MM.1S (cell line): Measurements from ENCODE around the gene TNFRSF13B.
A peak's percentile ranks its signal among the peaks of the same experiment; 100 is the strongest.

ENCODE experiments used
- DNase-seq: peaks from one replicate; pipeline ENCODE4 v3.0.0-alpha.2; 2015
- H2AFZ ChIP-seq: fragments of 300-600 bp; sonication (generic); 2 replicates; pipeline ENCODE4 v1.6.0; 2016; ENCODE audit warnings: antibody characterized with exemption, low read length
- H3F3A ChIP-seq: fragments of 300-600 bp; sonication (generic); 2 replicates; pipeline ENCODE4 v1.6.1; 2016; ENCODE audit warnings: mild to moderate bottlenecking, antibody characterized with exemption, low read length, moderate library complexity, mixed read lengths; ENCODE audit not compliant: insufficient read depth
- H3K27ac ChIP-seq: fragments of 300-600 bp; sonication (generic); 2 replicates; pipeline ENCODE4 v1.5.1; 2016; ENCODE audit warnings: mild to moderate bottlenecking, low read length
- H3K27me3 ChIP-seq: fragments of 300-600 bp; sonication (generic); replicated peaks from 2 replicates; pipeline ENCODE4 v1.6.0; 2016; ENCODE audit warnings: low read length; ENCODE audit not compliant: insufficient read depth
- H3K36me3 ChIP-seq: fragments of 300-600 bp; sonication (generic); replicated peaks from 2 replicates; pipeline ENCODE4 v1.6.1; 2016; ENCODE audit warnings: mild to moderate bottlenecking, low read length, mixed read lengths; ENCODE audit not compliant: insufficient read depth
- H3K4me1 ChIP-seq: fragments of 300-600 bp; sonication (generic); 2 replicates; pipeline ENCODE4 v1.6.1; 2016; ENCODE audit warnings: low read length, mixed read lengths
- H3K4me2 ChIP-seq: fragments of 300-600 bp; sonication (generic); 2 replicates; pipeline ENCODE4 v1.6.0; 2016; ENCODE audit warnings: low read depth, low read length
- H3K4me3 ChIP-seq: fragments of 300-600 bp; sonication (generic); 2 replicates; pipeline ENCODE4 v1.5.1; 2016; ENCODE audit warnings: low read length, mixed read lengths
- H3K79me2 ChIP-seq: fragments of 300-600 bp; sonication (generic); 2 replicates; pipeline ENCODE4 v1.6.1; 2016; ENCODE audit warnings: mixed run types, low read length, mixed read lengths
- H3K9ac ChIP-seq: fragments of 300-600 bp; sonication (generic); 2 replicates; pipeline ENCODE4 v1.6.1; 2016; ENCODE audit warnings: low read length, mixed read lengths
- H3K9me2 ChIP-seq: fragments of 300-600 bp; sonication (generic); replicated peaks from 2 replicates; pipeline ENCODE4 v1.6.1; 2016; ENCODE audit warnings: mild to moderate bottlenecking, low read length, mixed read lengths; ENCODE audit not compliant: insufficient read depth
- H3K9me3 ChIP-seq: fragments of 300-600 bp; sonication (generic); replicated peaks from 2 replicates; pipeline ENCODE4 v1.6.1; 2016; ENCODE audit warnings: mild to moderate bottlenecking, low read length, mixed read lengths; ENCODE audit not compliant: insufficient read depth
- H4K20me1 ChIP-seq: fragments of 300-600 bp; sonication (generic); 2 replicates; pipeline ENCODE4 v1.6.1; 2016; ENCODE audit warnings: mild to moderate bottlenecking, low read length, moderate library complexity, mixed read lengths; ENCODE audit not compliant: insufficient read depth
- EZH2 ChIP-seq: fragments of 300-600 bp; sonication (generic); optimal IDR thresholded peaks from 2 replicates; pipeline ENCODE3; 2017; ENCODE audit warnings: low read depth, mild to moderate bottlenecking, antibody characterized with exemption, low read length, mixed read lengths
- EZH2phosphoT487 ChIP-seq: fragments of 300-600 bp; sonication (generic); IDR thresholded peaks from 2 replicates; pipeline ENCODE4 v1.6.1; 2018; ENCODE audit warnings: antibody characterized with exemption, low read length
- TF ChIP-seq, protein P1 (sequence below): fragments of 300-600 bp; sonication (generic); IDR thresholded peaks from 2 replicates; pipeline ENCODE4 v1.5.1; 2016; ENCODE audit warnings: antibody characterized with exemption, low read length, mixed read lengths

The TNFRSF13B gene

DNA sequence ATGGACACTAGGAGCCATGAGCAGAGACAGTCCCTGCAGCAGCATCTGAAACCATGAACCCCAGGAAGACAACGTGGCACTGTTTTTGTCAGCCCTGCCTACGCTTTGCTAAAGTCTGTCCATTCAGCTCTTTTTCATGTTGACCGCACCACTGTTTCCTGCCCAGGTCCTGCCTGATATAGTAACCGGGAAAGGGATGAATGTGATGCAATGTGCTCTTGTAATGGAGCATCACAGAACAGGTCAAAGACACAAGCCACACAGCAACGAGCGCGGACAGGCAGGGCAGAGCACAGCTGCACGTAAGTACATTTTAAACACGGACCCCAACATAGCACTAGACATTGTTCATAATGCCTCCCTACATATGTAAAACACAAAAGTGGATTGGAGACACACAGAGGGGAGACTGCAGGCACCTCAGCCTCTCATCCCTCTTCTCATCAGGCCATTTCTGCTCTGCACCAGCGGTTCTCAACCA, 16.9 kb upstream of the TNFRSF13B start:
- H3K36me3 ChIP-seq: no peaks in the 10 kb centered on the region
- peak; percentile 90 for DNase-seq
- H4K20me1 ChIP-seq: no peaks in the 10 kb centered on the region
- TF ChIP-seq EZH2phosphoT487 (no peak), EZH2 (no peak)
- TF ChIP-seq, protein P1, sequence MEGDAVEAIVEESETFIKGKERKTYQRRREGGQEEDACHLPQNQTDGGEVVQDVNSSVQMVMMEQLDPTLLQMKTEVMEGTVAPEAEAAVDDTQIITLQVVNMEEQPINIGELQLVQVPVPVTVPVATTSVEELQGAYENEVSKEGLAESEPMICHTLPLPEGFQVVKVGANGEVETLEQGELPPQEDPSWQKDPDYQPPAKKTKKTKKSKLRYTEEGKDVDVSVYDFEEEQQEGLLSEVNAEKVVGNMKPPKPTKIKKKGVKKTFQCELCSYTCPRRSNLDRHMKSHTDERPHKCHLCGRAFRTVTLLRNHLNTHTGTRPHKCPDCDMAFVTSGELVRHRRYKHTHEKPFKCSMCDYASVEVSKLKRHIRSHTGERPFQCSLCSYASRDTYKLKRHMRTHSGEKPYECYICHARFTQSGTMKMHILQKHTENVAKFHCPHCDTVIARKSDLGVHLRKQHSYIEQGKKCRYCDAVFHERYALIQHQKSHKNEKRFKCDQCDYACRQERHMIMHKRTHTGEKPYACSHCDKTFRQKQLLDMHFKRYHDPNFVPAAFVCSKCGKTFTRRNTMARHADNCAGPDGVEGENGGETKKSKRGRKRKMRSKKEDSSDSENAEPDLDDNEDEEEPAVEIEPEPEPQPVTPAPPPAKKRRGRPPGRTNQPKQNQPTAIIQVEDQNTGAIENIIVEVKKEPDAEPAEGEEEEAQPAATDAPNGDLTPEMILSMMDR: no peak
- H3K9me3 ChIP-seq: no peaks in the 10 kb centered on the region
- H3K79me2 ChIP-seq: peaks cover 7% of the 10 kb centered on the region; the same call in 1 of the 2 replicates
- no peak overlapping the region for H2AFZ ChIP-seq
- H3K27ac ChIP-seq: peak overlapping the region; percentile 100
- peak overlapping the region; percentile 84 for H3K4me2 ChIP-seq
- H3K4me1 ChIP-seq: peaks cover 53% of the 10 kb centered on the region
- H3K4me3 ChIP-seq: peak overlapping the region; percentile 52
- peak overlapping the region; percentile 95 for H3K9ac ChIP-seq
- no peaks in the 10 kb centered on the region for H3K27me3 ChIP-seq
- peaks cover 46% of the 10 kb centered on the region for H3F3A ChIP-seq
- H3K9me2 ChIP-seq: no peaks in the 10 kb centered on the region

DNA sequence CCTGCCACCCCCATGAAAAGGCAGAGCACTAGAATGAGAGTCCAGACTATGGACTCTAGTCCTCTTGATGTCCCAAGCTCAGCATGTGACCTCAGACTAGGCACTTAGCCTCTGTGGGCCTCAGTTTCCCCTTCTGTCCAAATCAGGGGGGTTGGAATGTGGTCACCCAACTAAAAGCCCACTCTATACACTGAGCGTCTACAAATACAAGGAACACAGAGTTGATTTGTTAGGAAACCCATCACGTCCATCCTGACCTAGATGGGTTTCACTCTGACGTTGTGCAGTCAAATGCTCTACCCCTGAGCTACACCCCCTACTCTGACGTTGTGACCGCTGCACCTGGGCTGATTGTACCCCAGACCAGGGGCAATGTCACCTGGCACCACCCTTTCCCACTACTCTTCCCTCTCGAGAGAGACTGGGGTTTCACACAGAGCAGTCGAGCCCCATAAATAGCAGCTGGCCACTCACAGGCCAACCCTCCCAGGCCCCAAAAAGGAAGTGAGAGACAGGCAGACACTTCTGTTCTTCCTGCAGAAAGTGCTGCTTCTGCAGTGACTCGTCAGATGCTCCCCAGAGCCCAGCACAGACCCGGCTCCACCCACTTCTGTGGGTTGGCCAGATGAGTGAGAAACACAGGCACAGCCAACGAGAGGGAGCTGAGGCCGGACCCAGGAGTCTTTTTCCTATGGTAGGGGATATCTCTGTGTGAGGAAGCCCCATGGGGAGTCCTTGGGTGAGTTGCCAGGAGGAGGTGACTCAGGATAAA, 16.1 kb upstream of the TNFRSF13B start:
- peak overlapping the region; percentile 95 for H3K9ac ChIP-seq
- no peak for TF ChIP-seq EZH2
- TF ChIP-seq, protein P1: no peak
- no peak for TF ChIP-seq EZH2phosphoT487
- peak overlapping the region; percentile 84 for H3K4me2 ChIP-seq
- H3K4me1 ChIP-seq: peaks cover 53% of the 10 kb centered on the region
- no peaks in the 10 kb centered on the region for H4K20me1 ChIP-seq
- peak overlapping the region; percentile 100 for H3K27ac ChIP-seq
- H3F3A ChIP-seq: peaks cover 46% of the 10 kb centered on the region
- no peaks in the 10 kb centered on the region for H3K9me2 ChIP-seq
- H3K79me2 ChIP-seq: peaks cover 7% of the 10 kb centered on the region; the same call in 1 of the 2 replicates
- H3K27me3 ChIP-seq: no peaks in the 10 kb centered on the region
- H2AFZ ChIP-seq: no peak overlapping the region
- H3K36me3 ChIP-seq: no peaks in the 10 kb centered on the region
- H3K4me3 ChIP-seq: peak overlapping the region; percentile 52
- H3K9me3 ChIP-seq: no peaks in the 10 kb centered on the region
- DNase-seq: peak; percentile 99

- peak overlapping the region; percentile 57 for H3K4me2 ChIP-seq
- TF ChIP-seq EZH2phosphoT487 (no peak), EZH2 (no peak)
- TF ChIP-seq, protein P1: no peak
- no peaks in the 10 kb centered on the region for H4K20me1 ChIP-seq
- peaks cover 7% of the 10 kb centered on the region; the same call in 1 of the 2 replicates for H3K79me2 ChIP-seq
- H3K27me3 ChIP-seq: no peaks in the 10 kb centered on the region
- peaks cover 53% of the 10 kb centered on the region for H3K4me1 ChIP-seq
- H3K36me3 ChIP-seq: no peaks in the 10 kb centered on the region
- 0 out of 2 replicates have a peak overlapping the region, but pooled peaks have one; percentile 3 for H3K4me3 ChIP-seq
- H3K9me3 ChIP-seq: no peaks in the 10 kb centered on the region
- peak overlapping the region; percentile 100 for H3K27ac ChIP-seq
- peak overlapping the region; percentile 69 for H3K9ac ChIP-seq
- H2AFZ ChIP-seq: no peak overlapping the region
- H3K9me2 ChIP-seq: no peaks in the 10 kb centered on the region
- peak; percentile 9 for DNase-seq
- H3F3A ChIP-seq: peaks cover 46% of the 10 kb centered on the region
Measured at GRCh38 chr17:16987066-16987829, 15.3 kb upstream of the TNFRSF13B start.
